Iris pigment epithelial cell (primary cell): ENCODE data around the gene CSF1.

ENCODE experiments used
- DNase-seq: peaks from one replicate; pipeline ENCODE4 v3.0.0-alpha.2; 2011; ENCODE audit warnings: low read depth

Gene CSF1

GRCh38 chr1:109978761-109979488 lies 68.3 kb downstream of the CSF1 start:
- DNase-seq = no peak

- peak; percentile 68 for DNase-seq
Observed at GRCh38 chr1:109979489-109980091, 68.9 kb downstream of the CSF1 start.
